Upper lobe of left lung (tissue), 4 donors: ENCODE measurements around the gene GFOD2.

Experiments used
- CTCF ChIP-seq, 6 experiments: fragments of 450-650 bp in 4 of 6; fragments of 200-600 bp in 2 of 6; sonication (generic) in 2 of 6; IDR thresholded peaks; one replicate each; pipeline ENCODE4 v1.5.1; 2016 to 2019; ENCODE audit warnings: antibody characterized with exemption in 6 of 6
- POLR2A ChIP-seq, 4 donors: fragments of 450-650 bp; IDR thresholded peaks; one replicate each; pipeline ENCODE4 v1.5.1; 2016 to 2017; ENCODE audit warnings: antibody characterized with exemption in 4 of 4, mild to moderate bottlenecking in 2 of 4

- TF ChIP-seq CTCF (IDR thresholded peaks at IDR 0.05) = no peak
- TF ChIP-seq POLR2A (IDR thresholded peaks at IDR 0.05) = no peak
Observed at GRCh38 chr16:67740391-67740790, 21.3 kb upstream of the GFOD2 start.
